Hepatocyte (in vitro differentiated cells): ENCODE measurements around the gene OSBPL2.

Experiments used
- EZH2 ChIP-seq: fragments of 200-600 bp; sonication (generic); IDR thresholded peaks from 2 replicates; pipeline ENCODE4 v1.6.1; 2016; ENCODE audit warnings: antibody characterized with exemption, mild to moderate bottlenecking, borderline replicate concordance
- EZH2phosphoT487 ChIP-seq: fragments of 200-600 bp; sonication (generic); IDR thresholded peaks from one replicate; pipeline ENCODE4 v1.6.1; 2018; ENCODE audit warnings: antibody characterized with exemption, mild to moderate bottlenecking, low read depth, moderate library complexity; ENCODE audit not compliant: unreplicated experiment, severe bottlenecking
- TF ChIP-seq, protein P1 (sequence below): fragments of 200-600 bp; sonication (generic); IDR thresholded peaks from 2 replicates; pipeline ENCODE4 v1.5.1; 2016; ENCODE audit warnings: antibody characterized with exemption, mild to moderate bottlenecking; ENCODE audit not compliant: poor library complexity

DNA sequence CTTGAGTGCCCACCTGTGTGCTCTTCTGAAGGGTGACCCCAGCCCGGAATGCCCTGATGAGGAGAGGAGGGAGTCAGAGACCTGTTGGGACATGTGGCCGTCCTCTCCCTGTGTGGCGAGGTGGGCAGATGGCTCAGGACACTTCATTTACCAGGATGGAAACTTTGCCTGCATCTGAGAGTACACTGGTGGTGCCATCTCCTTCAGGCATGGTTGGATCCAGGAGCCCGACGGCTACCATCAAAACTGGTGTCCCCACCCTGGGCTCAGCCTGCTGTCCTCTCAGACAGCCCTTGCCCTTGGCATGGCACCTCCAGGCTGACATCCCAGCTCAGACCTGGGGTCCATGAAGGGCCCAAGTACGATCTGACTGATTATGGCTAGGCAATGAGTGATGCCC lies 7.0 kb upstream of the OSBPL2 start:
- TF ChIP-seq, protein P1, sequence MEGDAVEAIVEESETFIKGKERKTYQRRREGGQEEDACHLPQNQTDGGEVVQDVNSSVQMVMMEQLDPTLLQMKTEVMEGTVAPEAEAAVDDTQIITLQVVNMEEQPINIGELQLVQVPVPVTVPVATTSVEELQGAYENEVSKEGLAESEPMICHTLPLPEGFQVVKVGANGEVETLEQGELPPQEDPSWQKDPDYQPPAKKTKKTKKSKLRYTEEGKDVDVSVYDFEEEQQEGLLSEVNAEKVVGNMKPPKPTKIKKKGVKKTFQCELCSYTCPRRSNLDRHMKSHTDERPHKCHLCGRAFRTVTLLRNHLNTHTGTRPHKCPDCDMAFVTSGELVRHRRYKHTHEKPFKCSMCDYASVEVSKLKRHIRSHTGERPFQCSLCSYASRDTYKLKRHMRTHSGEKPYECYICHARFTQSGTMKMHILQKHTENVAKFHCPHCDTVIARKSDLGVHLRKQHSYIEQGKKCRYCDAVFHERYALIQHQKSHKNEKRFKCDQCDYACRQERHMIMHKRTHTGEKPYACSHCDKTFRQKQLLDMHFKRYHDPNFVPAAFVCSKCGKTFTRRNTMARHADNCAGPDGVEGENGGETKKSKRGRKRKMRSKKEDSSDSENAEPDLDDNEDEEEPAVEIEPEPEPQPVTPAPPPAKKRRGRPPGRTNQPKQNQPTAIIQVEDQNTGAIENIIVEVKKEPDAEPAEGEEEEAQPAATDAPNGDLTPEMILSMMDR: no peak
- TF ChIP-seq EZH2: no peak
- TF ChIP-seq EZH2phosphoT487: no peak
